ENCODE results near the gene LYPD4.
"Not testable (repeated sequence)": the region's sequence is repeated elsewhere in the genome, so short reads cannot be mapped to it uniquely, and the experiment has no call there.

LYPD4 gene, protein sequence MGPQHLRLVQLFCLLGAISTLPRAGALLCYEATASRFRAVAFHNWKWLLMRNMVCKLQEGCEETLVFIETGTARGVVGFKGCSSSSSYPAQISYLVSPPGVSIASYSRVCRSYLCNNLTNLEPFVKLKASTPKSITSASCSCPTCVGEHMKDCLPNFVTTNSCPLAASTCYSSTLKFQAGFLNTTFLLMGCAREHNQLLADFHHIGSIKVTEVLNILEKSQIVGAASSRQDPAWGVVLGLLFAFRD

DNA sequence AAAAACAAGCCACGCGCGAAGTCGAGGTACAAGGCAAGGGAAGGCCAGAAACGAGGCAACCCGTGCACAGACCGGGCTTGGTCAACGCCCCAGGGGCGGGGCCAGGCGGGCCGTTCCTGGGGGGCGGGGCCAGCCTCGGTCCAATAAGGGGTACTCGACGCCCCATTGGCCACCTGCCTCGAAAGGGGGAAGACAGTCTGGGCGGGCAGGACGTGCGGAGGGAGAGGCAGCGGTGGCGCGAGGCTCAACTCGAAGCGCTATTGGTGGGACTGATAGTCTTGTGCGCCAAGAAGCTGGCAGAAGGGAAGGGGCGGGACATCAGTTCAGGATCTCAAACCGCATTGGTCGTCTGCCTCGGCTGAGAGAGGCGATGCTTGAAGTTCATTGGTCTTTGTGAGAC, at the start of gene LYPD4:
TSS of gene LYPD4 (minus strand) at position 83 of the 400 bp plus-strand sequence. CDS start 5,398 bp downstream, outside the sequence.
- DNase-seq (ENCODE audit: low read depth in 2 of 2) = no peak

DNA sequence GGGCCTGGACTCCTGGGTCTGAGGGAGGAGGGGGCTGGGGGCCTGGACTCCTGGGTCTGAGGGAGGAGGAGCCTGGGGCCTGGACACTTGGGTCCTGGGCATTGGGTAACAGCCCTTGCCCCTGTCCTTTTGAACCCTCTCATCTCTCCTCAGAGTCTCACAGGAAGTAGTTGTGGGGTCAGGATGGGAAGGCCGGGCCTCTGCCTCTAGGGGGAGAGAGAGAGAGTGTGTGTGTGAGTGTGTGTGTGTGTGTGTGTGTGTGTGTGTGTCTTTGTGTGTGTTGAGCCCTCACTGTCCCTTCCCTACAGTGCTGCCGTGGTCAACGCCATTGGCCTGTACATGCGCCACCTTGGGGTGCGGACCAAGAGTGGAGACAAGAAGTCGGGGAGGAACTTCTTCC, 49.4 kb upstream of the LYPD4 start:
- DNase-seq (ENCODE audit: low read depth in 2 of 2) = no peak

DNA sequence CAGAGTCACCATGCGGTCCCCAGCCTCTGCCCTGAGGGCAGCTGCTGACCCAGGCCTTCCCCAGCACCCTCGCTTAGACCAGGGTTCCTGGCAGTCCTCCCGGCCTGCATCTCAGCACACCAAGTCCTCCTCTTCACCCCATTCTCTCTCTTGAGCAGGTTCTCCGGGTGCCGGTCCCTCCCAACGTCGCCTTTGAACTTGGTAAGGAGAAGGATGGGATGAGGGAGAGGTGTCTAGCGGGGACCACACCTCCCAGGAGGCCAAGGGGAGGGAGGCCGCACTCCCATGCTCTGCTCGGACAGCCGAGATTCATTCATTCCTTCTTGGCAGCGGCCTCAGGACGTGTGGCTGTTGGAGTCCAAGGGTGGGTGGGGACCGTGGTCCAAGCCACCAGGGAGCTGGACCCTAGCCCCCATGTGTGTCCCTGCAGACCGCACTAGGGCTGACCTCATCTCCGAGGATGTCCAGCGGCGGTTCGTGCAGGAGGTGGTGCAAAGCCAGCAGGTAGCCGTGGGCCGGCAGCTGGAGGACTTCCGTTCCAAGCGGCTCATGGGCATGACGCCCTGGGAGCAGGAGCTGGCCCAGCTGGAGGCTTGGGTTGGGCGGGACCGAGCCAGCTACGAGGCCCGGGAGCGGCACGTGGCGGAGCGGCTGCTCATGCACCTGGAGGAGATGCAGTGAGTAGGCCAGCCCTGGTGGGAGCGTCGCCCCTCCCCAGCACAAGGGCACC, 47.9 kb upstream of the LYPD4 start:
- DNase-seq (ENCODE audit: low read depth in 2 of 2) = no peak

DNA sequence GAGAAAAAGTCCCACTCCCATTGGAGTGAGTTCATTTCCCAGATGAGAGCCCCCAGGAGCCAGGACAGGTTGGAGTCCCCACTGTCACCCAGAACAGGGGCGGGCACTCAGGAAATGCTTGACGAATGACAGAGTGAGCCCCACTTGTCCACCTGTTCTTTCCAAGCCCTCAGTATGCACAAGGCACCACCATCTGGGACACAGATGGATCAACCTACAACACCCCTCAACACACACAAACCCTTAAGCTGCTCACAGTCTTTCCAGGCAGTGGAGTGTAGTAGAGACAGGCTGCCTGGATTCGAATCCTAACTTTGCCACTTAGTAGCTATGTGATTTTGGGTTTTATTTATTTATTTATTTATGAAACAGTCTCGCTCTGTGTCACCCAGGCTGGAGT, 46.5 kb upstream of the LYPD4 start:
- no peak for DNase-seq (ENCODE audit: low read depth in 2 of 2)

DNA sequence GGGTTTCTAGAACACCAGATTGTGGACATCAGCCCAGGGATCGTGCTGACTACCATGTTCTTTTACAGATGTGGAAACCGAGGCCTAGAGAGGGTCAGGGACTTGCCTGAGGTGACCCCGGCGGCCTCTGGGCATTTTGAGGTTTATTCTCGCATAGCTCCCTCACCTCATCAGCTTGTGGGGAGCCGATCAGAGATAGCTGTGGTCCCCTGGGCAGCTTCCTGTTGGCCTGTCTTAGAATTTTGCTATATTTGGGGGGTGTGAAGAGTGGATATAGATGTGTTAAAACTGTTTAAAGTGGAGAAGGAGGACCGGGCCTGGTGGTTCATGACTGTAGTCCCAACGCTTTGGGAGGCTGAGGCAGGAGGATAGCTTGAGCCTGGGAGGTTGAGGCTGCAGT, 45.4 kb upstream of the LYPD4 start:
- no peak for DNase-seq (ENCODE audit: low read depth in 2 of 2)

DNA sequence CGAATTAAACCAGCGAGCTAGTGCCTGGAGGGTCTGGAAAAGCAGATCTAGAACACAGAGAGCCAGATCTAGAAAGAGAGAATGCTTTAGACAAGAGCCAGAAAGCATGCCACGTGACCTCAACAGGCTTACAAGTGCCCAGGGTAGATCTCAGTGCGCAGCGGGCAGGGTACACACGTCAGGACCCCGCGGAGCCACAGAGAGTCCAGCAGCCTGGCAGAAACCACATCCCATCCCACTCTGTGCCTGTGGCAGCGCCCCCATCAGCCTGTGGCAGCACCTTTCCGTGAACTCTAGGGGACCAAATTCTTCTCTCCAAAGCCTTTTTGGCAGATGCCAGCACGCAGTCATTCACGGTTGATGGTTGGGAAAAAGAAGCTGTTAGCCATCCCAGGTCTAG, 44.4 kb upstream of the LYPD4 start:
- DNase-seq (ENCODE audit: low read depth in 2 of 2) = no peak

DNA sequence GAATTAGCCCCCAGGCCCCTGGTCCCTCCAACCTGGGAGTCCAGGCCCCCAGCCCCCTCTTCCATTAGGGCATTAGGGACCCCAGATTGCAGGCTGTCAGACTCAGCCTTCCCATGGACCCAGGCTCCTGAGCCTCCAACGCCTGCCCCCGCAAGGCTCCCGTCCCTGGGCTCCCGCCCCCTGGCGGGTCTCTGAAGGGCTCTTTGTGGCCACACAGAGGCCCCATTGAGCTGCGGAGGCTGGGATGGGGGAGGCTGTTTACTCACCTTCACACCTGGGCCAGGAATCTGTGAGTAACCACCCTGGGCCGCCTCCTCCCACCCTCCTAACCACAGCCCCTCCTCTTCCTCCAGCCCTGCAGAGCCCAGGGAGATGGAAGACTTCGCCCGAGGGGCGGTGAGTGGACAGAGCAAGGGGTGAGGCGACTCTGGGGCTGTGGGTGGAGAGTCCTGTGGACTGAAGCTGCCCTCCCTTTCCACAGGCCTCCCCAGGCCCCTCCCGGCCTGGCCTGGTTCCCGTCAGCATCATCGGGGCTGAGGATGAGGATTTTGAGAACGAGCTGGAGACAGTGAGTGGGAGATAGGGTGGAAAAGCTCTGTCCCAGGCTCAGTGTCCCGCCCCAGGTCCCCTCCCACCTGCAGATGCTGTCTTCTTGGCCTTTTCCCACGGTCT, 43.4 kb upstream of the LYPD4 start:
- DNase-seq (ENCODE audit: low read depth in 2 of 2) = peak; percentile 77 to 84

DNA sequence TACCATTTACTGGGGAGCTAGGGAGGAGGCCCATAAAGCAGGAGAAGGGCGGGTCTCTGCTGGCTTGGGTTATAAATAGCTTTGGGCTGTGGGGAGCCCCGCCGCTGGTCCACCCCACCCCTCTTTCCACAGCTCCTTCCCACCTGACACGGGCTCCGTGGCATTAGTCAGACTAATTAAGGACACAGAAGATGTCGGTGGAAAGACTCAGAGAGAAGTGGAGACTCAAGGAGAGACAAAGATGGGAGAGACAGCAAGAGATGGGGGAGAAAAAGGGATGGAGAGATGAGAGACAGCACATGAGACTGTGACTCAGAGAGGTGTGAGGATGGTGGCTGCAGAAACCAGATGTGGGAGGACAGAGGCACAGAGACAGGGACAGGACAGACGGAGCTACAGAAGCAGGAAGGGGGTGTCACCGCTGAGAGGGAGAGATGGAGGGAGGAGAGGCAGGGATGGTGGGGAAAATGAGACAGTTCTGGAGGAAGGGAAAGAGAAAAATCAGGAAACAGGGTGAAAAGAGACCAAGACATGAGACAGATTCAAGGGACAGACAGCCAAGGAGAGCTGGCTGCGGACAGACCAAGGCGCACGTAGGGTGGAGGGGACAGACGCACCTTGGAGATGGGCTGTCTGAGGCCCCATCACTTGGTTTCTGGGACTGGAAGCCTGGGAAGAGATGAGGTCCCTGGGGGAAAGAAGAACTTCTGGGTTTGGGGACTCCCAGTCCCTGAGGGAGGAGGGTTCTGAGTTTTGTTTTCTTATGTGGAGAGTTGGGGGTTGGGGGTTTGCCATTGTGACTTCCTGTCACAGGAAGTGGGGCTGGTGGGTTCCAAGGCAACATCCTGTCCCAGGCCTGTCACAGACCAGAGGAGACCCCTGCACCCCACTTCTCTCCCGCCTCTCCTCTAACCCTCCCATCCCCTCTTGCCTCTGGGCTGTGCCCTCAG, 42.6 kb upstream of the LYPD4 start:
- DNase-seq (ENCODE audit: low read depth in 2 of 2) = no peak

DNA sequence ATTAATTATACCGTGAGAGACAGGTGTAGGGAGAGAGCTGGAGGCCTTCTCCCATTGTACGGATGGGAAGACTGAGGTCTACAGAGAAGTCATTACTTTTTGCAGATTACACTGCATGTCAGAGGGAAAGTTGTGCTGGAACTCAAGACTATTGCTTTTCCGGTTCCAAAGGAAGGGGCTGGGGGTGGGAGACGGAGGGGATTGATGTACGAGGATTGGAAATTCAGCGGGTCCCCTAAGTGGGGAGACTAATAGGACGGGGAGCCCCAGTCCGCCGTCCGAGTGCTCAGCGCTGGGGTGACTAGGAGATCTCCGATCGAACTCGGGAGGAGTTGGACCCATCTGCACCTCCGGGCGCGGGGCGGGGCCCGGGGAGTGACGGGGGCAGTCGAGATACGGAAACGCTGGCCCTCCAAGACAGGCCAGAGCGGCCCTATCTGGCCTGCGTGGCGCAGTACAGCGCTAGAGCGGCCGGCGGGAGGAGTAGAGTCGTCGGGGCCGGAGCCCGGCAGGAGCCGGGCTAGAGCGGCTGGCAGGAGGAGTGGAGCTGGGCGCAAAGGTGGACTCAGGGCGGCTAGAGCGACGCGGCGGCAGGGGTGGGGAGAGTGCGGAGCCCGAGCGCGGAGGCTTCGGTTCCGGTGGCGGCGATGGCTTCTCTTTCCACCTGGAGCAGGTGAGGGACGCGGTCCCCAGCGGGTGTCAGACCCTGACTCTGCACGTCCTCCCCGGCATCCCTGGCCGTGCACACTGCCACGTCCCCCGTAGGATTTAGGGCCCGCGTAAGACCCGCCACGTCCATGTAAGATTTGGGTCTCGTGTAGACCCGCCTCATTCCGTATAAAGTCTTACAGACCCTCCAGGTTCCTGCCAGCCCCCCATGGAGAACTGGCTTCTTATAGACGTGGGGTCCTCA, 39.6 kb upstream of the LYPD4 start:
- peak; percentile 81 to 88 for DNase-seq (ENCODE audit: low read depth in 2 of 2)

DNA sequence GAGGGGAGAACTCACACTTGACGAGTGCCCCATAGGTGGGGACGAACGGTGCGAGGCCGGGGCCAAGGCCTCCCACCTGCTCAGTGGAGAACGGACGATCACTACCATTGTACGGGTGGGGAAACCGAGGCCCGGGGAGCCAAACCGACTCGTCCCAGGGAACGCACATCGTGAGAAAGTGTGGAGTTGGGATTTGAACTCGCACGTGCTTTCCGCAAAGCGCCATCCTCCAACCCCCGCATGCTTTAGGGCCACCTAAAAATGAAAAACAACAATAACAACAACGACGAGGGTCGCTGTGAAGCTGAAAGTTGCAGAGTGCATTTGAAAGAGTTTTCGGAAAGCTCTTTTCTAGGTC, 39.0 kb upstream of the LYPD4 start:
- DNase-seq (ENCODE audit: low read depth in 2 of 2) = no peak

DNA sequence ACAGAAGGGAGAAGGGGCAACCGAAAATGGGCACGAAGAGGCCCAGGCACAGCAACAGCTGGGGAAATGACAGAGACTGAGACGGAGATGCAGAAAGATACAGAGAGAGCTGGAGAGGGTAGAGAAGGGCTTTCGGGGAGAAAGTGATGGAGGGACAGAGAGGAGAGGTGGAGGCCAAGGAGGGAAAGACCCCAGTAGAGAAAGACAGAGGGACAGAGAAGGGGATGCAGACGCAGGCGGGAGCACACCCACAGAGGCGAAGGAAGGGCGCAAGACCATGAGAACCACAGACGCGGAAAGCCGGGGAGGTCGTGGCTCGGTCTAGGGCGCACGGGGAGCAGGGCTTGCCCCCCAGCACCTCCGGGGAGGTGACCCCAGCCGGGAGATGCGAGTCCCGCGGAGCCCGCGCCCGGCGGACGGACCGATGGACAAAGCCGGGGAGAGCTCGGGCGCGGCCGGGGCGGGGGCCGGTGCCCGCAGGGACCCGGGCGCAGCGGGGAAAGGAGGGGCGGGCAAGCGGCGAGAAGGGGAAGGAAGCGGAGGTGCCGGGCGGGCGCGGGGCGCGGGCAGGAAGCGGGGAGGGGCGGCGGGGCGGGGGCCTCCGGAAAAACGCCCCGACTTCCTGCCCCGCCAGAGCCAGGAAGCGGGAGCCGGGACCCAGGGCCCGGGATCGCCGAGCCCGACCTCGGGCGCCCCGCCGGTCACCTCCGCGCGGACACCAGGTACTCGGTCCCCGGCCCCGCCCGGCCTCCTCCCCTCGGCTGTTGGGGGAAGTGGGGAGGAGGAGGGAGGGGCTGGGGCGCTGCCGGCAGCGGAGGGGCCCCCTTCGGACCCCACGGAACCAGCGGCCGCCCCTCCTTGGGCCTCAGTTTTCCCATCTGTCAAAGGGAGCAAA, 38.3 kb upstream of the LYPD4 start, which contains the start of gene ARHGEF1:
TSS of gene ARHGEF1 (plus strand) at position 617 of the 895 bp plus-strand sequence. CDS start 4,899 bp downstream, outside the sequence.
- DNase-seq (ENCODE audit: low read depth in 2 of 2) = no peak

DNA sequence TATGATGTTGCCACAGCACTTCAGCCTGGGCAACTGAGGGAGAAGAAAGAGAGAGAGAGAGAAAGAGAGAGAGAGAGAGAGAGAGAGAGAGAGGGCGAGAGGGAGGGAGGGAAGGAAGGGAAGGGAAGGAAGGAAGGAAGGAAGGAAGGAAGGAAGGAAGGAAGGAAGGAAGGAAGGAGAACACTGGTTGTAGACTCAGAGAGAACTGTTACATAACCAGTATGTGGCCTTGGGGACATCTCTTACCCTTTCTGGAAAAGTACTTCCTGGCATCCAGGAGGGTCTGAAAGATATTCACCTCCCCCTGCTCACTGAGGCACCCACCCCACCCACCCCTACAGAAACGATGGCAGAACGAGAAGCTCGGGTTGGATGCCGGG, 35.8 kb upstream of the LYPD4 start:
- DNase-seq (ENCODE audit: low read depth in 2 of 2) = no peak

DNA sequence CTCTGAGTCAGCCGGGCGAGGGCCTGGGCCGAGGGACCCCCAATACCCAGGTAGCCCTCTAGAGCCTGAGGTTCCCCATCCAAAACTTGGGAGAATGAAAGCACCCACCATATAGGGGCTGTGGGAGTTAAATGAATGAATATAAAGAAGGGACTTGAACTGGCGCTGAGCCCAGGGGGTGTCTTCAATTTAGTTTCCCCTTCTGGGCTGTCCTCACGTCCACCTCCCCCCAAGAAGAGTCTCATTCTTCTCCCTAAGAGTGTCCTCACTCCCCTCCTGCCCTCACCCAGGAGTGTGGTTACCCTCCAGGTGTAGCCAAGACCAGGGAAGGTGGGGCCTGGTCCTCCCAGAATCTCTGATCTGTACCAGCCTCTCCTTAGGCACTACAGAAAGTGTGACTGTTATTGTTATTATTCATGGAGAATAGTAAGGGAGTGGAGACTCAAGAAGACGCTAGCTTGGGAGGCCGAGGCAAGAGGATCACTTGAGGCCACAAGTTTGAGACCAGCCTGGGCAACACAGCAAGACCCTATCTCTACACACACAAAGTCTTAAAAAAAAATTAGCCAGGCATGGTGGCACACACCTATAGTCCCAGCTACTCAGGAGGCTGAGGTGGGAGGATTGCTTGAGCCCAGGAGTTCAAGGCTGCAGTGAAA, 35.3 kb upstream of the LYPD4 start:
- no peak for DNase-seq (ENCODE audit: low read depth in 2 of 2)

DNA sequence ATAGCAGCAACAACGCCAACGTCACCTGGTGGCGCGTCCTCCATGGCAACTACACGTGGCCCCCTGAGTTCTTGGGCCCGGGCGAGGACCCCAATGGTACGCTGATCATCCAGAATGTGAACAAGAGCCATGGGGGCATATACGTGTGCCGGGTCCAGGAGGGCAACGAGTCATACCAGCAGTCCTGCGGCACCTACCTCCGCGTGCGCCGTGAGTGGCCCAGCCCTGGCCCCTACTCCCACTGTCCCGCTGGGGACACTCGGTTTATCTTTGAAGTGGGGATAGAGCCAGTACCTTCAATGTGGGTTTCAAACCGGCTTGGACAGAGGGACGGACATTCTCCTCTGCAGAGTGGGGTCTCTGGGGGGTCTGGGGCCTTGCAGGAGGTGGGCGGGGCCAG, 34.6 kb upstream of the LYPD4 start:
- no peak for DNase-seq (ENCODE audit: low read depth in 2 of 2)

DNA sequence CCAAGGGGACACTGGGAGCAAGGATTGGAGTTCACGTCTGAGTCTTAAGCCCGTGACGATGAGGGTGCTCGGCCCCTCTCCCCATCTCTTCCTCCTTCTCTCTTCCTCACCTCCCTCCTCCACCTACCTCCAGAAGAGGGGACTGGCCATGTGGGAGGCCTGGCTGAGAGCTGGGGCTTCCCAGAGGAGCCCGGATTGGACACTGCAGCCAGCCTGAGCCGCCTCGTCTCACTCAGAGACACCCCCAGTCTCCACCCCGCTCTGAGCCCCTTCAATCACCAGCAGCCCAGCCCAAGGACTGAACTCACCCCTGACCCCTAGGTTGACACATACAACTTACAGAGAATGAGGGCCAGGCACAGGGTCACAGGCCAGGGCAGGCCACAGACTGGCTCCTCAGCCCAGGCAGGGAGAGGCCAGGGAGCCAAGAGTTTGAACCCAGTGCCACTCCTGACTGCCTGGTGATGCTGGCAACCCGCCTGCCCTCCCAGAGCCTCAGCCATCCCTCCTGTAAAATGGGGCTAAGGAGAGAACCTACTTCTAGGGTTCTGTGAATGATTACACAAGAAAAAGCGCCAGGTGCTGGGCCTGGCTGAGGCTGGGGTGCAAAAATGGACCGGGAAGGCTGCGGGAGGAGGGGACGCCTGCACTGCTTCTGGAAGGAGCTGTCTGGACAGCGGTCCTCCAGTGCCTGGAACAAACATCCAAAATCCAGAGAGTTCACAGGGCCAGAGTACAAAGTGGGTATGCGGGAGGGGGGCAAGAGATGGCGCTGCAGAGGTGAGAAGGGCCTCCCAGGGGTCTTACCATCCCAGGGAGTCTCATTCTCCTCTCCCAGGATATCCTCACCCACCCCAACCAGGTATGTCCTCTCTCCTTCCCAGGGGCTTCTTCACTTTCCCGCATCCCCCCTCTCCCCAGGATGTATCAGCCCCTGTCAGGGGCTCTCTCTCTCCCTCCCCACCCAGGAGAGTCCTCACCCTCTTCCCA, 33.7 kb upstream of the LYPD4 start:
- DNase-seq (ENCODE audit: low read depth in 2 of 2) = no peak

DNA sequence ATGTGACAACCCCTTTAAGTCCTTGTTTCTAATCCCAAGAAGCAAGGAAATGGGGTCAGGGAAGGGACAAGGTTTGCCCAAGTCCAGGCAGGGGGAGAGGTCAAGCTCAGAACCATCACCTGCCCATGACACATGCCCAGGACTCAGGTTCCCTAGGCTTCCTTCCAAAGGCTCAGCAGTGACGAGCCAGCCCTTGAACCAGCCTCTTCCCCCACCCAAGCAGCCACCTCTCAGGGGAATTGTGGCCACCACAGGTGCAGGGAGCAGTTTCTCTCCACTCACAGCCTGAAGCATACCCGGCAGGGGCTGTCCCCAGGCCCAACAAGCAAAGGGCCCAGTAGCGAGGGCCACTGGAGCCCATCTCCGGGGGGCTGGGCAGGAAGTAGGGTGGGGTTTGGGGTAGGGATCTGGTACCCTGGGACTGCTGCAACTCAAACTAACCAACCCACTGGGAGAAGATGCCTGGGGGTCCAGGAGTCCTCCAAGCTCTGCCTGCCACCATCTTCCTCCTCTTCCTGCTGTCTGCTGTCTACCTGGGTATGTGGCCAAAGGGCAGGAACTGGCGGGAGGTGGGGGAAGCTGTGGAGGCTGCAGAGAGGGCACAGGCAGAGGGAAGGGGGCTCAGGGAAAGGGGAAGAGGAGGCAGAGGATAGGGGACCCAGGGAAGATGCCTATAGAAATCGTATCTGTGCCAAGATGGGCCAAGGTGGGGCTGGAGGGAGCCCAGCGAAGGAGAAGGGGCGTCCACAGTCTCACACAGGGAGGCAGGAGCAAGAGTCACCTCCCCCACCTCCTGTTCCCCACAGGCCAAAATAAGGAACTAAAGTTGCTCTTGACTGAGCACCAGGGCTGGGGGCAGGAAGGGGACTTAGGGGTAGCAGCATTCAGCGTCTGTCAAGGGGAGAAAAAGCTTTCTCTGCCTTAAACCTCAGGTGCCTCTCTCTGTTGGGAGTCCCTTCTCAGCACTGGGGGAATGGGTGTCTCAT, 32.7 kb upstream of the LYPD4 start, which contains the start of gene CD79A:
TSS of gene CD79A (plus strand) at position 433 of the 986 bp plus-strand sequence. CDS start at position 459, 26 bp downstream.
- no peak for DNase-seq (ENCODE audit: low read depth in 2 of 2)

DNA sequence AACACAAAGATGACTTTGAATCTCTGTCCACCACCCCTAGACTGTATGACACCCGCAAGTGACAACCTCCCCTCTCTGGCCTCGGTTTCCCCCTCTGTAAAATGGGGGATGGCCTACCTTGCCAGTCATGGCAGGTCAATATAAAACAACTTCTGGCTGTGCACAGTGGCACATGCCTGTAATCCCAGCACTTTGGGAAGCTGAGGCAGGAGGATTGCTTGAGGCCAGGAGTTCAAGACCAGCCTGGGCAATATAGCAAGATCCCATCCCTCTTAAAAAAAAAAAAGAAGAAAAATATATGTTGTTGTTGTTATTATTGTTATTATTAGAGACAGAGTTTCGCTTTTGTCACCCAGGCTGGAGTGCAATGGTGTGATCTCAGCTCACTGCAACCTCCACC, 31.5 kb upstream of the LYPD4 start:
- not testable (repeated sequence) for DNase-seq (ENCODE audit: low read depth in 2 of 2)
